HFFc6 (cell line): ENCODE measurements around the gene CELF1. TPM values are rescaled to one million over a fixed set of nuclear protein-coding genes. Genes with fewer than 3 reads are reported as not detected.

ENCODE experiments used
- DNase-seq: peaks from one replicate; pipeline ENCODE4 v3.0.0-alpha.2; 2018
- H3K27ac Mint-ChIP-seq: 2 replicates; pipeline ENCODE4 v1.8.0; 2020; ENCODE audit warnings: mild to moderate bottlenecking, mixed read lengths
- H3K27me3 Mint-ChIP-seq: 2 replicates; pipeline ENCODE4 v1.8.0; 2021; ENCODE audit warnings: mild to moderate bottlenecking, moderate library complexity, mixed read lengths; ENCODE audit not compliant: insufficient read depth
- H3K36me3 Mint-ChIP-seq: 2 replicates; pipeline ENCODE4 v1.8.0; 2021; ENCODE audit warnings: low read depth, mixed read lengths
- H3K4me1 Mint-ChIP-seq: 2 replicates; pipeline ENCODE4 v1.8.0; 2020; ENCODE audit warnings: low read depth, mixed read lengths
- H3K4me3 Mint-ChIP-seq: 2 replicates; pipeline ENCODE4 v1.8.0; 2020; ENCODE audit warnings: mild to moderate bottlenecking, moderate library complexity, mixed read lengths
- H3K9me3 Mint-ChIP-seq: 2 replicates; pipeline ENCODE4 v1.8.0; 2020; ENCODE audit warnings: mild to moderate bottlenecking, mixed read lengths
- CTCF ChIP-seq: fragments of 200-600 bp; sonication (generic); IDR thresholded peaks from 2 replicates; pipeline ENCODE4 v1.5.0; 2021; ENCODE audit warnings: antibody characterized with exemption, mild to moderate bottlenecking
- total RNA-seq, 6 experiments: library from RNA; stranded (reverse); fragmentation: NEBNext Ultra II Directional; extraction: Animal tissue kit (Norgen Biotek cat#: 25700); gene quantifications; 2 replicates in 1 of 6; 3 replicates in 5 of 6; pipeline ENCODE4 v1.2.3, GENCODE V29; 2021

CELF1 gene
- total RNA-seq, 6 experiments from 2014 or later: 103 to 131 (median 120) TPM

- Mint-ChIP-seq H3K36me3 (peaks cover 8% of the 10 kb centered on the region), H3K4me1 (peaks cover 85% of the 10 kb centered on the region), H3K27me3 (no peaks in the 10 kb centered on the region; the same call in 1 of the 2 replicates), H3K9me3 (no peaks in the 10 kb centered on the region), H3K27ac (0 out of 2 replicates have a peak overlapping the region, but pooled peaks have one; percentile 9), H3K4me3 (no peak overlapping the region)
- DNase-seq: no peak
- TF ChIP-seq CTCF: no peak
Measured at GRCh38 chr11:47508240-47508957, 44.5 kb downstream of the CELF1 start.

- Mint-ChIP-seq H3K27ac (peak overlapping the region; percentile 79), H3K4me3 (no peak overlapping the region), H3K4me1 (peaks cover 78% of the 10 kb centered on the region), H3K27me3 (no peaks in the 10 kb centered on the region; the same call in 1 of the 2 replicates), H3K9me3 (no peaks in the 10 kb centered on the region), H3K36me3 (peaks cover 8% of the 10 kb centered on the region)
- no peak for TF ChIP-seq CTCF
- DNase-seq: no peak
Measured at GRCh38 chr11:47507563-47508239, 45.2 kb downstream of the CELF1 start.

- H3K4me3 Mint-ChIP-seq: peak overlapping the region; percentile 69
- peak overlapping the region; percentile 79 for H3K27ac Mint-ChIP-seq
- peak; percentile 39 for DNase-seq
- H3K9me3 Mint-ChIP-seq: no peaks in the 10 kb centered on the region
- peaks cover 8% of the 10 kb centered on the region for H3K36me3 Mint-ChIP-seq
- H3K27me3 Mint-ChIP-seq: no peaks in the 10 kb centered on the region; the same call in 1 of the 2 replicates
- H3K4me1 Mint-ChIP-seq: peaks cover 71% of the 10 kb centered on the region
- no peak for TF ChIP-seq CTCF
Measured at GRCh38 chr11:47506795-47507562, 46.0 kb downstream of the CELF1 start.

GRCh38 chr11:47506373-47506772 lies 46.6 kb downstream of the CELF1 start:
- Mint-ChIP-seq H3K27me3 (no peaks in the 10 kb centered on the region; the same call in 1 of the 2 replicates), H3K4me1 (peaks cover 65% of the 10 kb centered on the region), H3K4me3 (peak overlapping the region; percentile 69), H3K36me3 (peaks cover 8% of the 10 kb centered on the region), H3K27ac (peak overlapping the region; percentile 79), H3K9me3 (no peaks in the 10 kb centered on the region)
- no peak for DNase-seq
- no peak for TF ChIP-seq CTCF

- Mint-ChIP-seq H3K4me3 (no peak overlapping the region), H3K27me3 (no peaks in the 10 kb centered on the region; the same call in 1 of the 2 replicates), H3K4me1 (peaks cover 57% of the 10 kb centered on the region), H3K27ac (no peak overlapping the region), H3K36me3 (peaks cover 8% of the 10 kb centered on the region), H3K9me3 (no peaks in the 10 kb centered on the region)
- no peak for DNase-seq
- no peak for TF ChIP-seq CTCF
Measured at GRCh38 chr11:47504910-47505309, 48.0 kb downstream of the CELF1 start.
